Stimulated activated CD8-positive, alpha-beta memory T cell treated with anti-CD3 and anti-CD28 coated beads, Interleukin-4, amount 100 ng/mL, for 24 hours (primary cell): Measurements from ENCODE around the gene CCNK.

Experiments
- DNase-seq: peaks from one replicate; pipeline ENCODE4 v3.0.0-alpha.2; 2020; ENCODE audit warnings: low read depth

CCNK gene

GRCh38 chr14:99535908-99536778, 54.9 kb downstream of the CCNK start:
- no peak for DNase-seq

GRCh38 chr14:99537399-99537798, 56.2 kb downstream of the CCNK start:
- no peak for DNase-seq

- no peak for DNase-seq
Measured at GRCh38 chr14:99538275-99538674, 57.1 kb downstream of the CCNK start.

- DNase-seq: no peak
Measured at GRCh38 chr14:99538733-99539132, 57.5 kb downstream of the CCNK start.

- DNase-seq: no peak
Measured at GRCh38 chr14:99539491-99539890, 58.3 kb downstream of the CCNK start.

- no peak for DNase-seq
Measured at GRCh38 chr14:99540196-99541032, 59.2 kb downstream of the CCNK start.

GRCh38 chr14:99541211-99541610, 60.0 kb downstream of the CCNK start:
- no peak for DNase-seq

- DNase-seq: no peak
Measured at GRCh38 chr14:99541677-99542470, 60.7 kb downstream of the CCNK start.

GRCh38 chr14:99542566-99542965, 61.4 kb downstream of the CCNK start:
- no peak for DNase-seq

GRCh38 chr14:99543370-99543769, 62.2 kb downstream of the CCNK start:
- DNase-seq: no peak

GRCh38 chr14:99543985-99544384, 62.8 kb downstream of the CCNK start:
- DNase-seq: no peak

- DNase-seq: no peak
Measured at GRCh38 chr14:99544991-99545390, 63.8 kb downstream of the CCNK start.

GRCh38 chr14:99545586-99545985, 64.4 kb downstream of the CCNK start:
- DNase-seq: no peak

- DNase-seq: no peak
Measured at GRCh38 chr14:99546234-99546879, 65.1 kb downstream of the CCNK start.

GRCh38 chr14:99548255-99548654, 67.0 kb downstream of the CCNK start:
- no peak for DNase-seq

- no peak for DNase-seq
Measured at GRCh38 chr14:99548871-99549515, 67.8 kb downstream of the CCNK start.

- no peak for DNase-seq
Measured at GRCh38 chr14:99549684-99550083, 68.5 kb downstream of the CCNK start.

GRCh38 chr14:99550387-99550992, 69.3 kb downstream of the CCNK start:
- no peak for DNase-seq

- no peak for DNase-seq
Measured at GRCh38 chr14:99551034-99551922, 70.1 kb downstream of the CCNK start.

- DNase-seq: no peak
Measured at GRCh38 chr14:99552021-99552553, 70.9 kb downstream of the CCNK start.
